ENCODE results near the gene BMPR1A. TPM values are rescaled to one million over a fixed set of nuclear protein-coding genes. Genes with fewer than 3 reads are reported as not detected.
A peak's percentile ranks its signal among the peaks of the same experiment; 100 is the strongest.

The BMPR1A gene
- total and polyA plus RNA-seq, 9 of the 15 experiments (the other 6 are each of a cell fraction or from before 2014, with no cell fraction given): 1.6 to 17.5 (median 9.1) TPM

GRCh38 chr10:86956195-86956847, 199.9 kb downstream of the BMPR1A start:
- 72% methylated on average over 6 of the region's 7 CpGs for WGBS (ENCODE audit: insufficient coverage, low coverage, missing lambda C conversion rate)
- in situ Hi-C loops (cut with MboI): no loop called here
- peak; percentile 52 for TF ChIP-seq BCOR (IDR thresholded peaks at IDR 0.05)
- TF ChIP-seq BRF1 (IDR thresholded peaks at IDR 0.05; ENCODE audit: borderline replicate concordance, extremely low read depth, insufficient read length): no peak
- no peak for TF ChIP-seq MAZ (CRISPR knock-in tag; conservative IDR thresholded peaks at IDR 0.05 in 1 of 2, IDR thresholded peaks at IDR 0.05 in 1 of 2)
- no peak for TF ChIP-seq MYBL2 (IDR thresholded peaks at IDR 0.05; ENCODE audit: low read depth)
- no peak for TF ChIP-seq MYBL2 (CRISPR knock-in tag; IDR thresholded peaks at IDR 0.05; ENCODE audit: borderline replicate concordance)
- no peak for TF ChIP-seq REST (IDR thresholded peaks at IDR 0.05; ENCODE audit: borderline replicate concordance)
- no peak for TF ChIP-seq REST (CRISPR knock-in tag; IDR thresholded peaks at IDR 0.05; ENCODE audit: low read depth)
- TF ChIP-seq MTA3 (IDR thresholded peaks at IDR 0.05; ENCODE audit: borderline replicate concordance): no peak
- TF ChIP-seq ZNF764 (CRISPR knock-in tag; IDR thresholded peaks at IDR 0.05; ENCODE audit: low read depth): no peak
- no peak for TF ChIP-seq VEZF1 (CRISPR knock-in tag; IDR thresholded peaks at IDR 0.05)
- TF ChIP-seq IRF2 (CRISPR knock-in tag; IDR thresholded peaks at IDR 0.05): no peak
- peak in 1 of 2 experiments; percentile 22; a peak in 1 of 4 replicates for TF ChIP-seq KDM1A (IDR thresholded peaks at IDR 0.05)
- no peak for TF ChIP-seq ZNF3 (CRISPR knock-in tag; IDR thresholded peaks at IDR 0.05)

More at GRCh38 chr10:86956195-86956847, 199.9 kb downstream of the BMPR1A start:
- ChIA-PET POLR2A (interaction anchor here (1.2 kb wide), 1 partner anchor 21 kb away, joined by 3 read pairs; no protein-coding TSS in a partner anchor), CTCF (ENCODE audit: low intra/inter-chr PET ratio) (no interaction called here)
- no peak overlapping the region for H3K4me3 ChIP-seq
- H4K20me1 ChIP-seq (replicated peaks; ENCODE audit: control insufficient read depth, insufficient read depth, low read length): no peaks in the 10 kb centered on the region
- BruUV-seq (replicated peaks): no TSS peak
- no peak overlapping the region for H3K4me2 ChIP-seq (ENCODE audit: insufficient read depth, low read length)
- no peaks in the 10 kb centered on the region for H3K27me3 ChIP-seq (ENCODE audit: control insufficient read depth in 2 of 2, insufficient read depth in 2 of 2, low read length in 2 of 2)
- H2AFZ ChIP-seq (ENCODE audit: low read depth, low read length): no peak overlapping the region
- ATAC-seq (no peak), FAIRE-seq (no peak), DNase-seq (ENCODE audit: extremely low read depth in 1 of 4, low spot score in 3 of 4) (no peak)
- 0 out of 2 replicates have a peak, but pooled peaks cover 3% of the 10 kb centered on the region for H3K9me3 ChIP-seq (replicated peaks; ENCODE audit: control insufficient read depth, insufficient read depth, low read depth, low read length)
- H3K27ac ChIP-seq (ENCODE audit: extremely low read depth, low read depth, low read length): no peak overlapping the region
- peaks cover 68 to 74% of the 10 kb centered on the region in 2 experiments for H3K4me1 ChIP-seq (replicated peaks in 1 of 2; ENCODE audit: control insufficient read depth in 2 of 2, insufficient read depth in 2 of 2, low read length in 2 of 2)
- H3K36me3 ChIP-seq (ENCODE audit: control insufficient read depth, insufficient read depth, low read length): no peaks in the 10 kb centered on the region; the same call in 2 of the 3 replicates
- peaks cover 17% of the 10 kb centered on the region; the same call in 2 of the 3 replicates for H3K79me2 ChIP-seq (ENCODE audit: control insufficient read depth, insufficient read depth, low read length)
- intact Hi-C loops (cut with micrococcal nuclease): no loop called here
- H3K9me1 ChIP-seq (ENCODE audit: control insufficient read depth, insufficient read depth, low read length): no peaks in the 10 kb centered on the region
- peak overlapping the region in 1 of 2 experiments; percentile 90; a peak in 1 of 4 replicates for H3K9ac ChIP-seq (ENCODE audit: insufficient read depth in 1 of 2, low read depth in 2 of 2, low read length in 2 of 2)

All from K562 (cell line).